ENCODE measurements around the gene CCT6B. TPM values are rescaled to one million over a fixed set of nuclear protein-coding genes. Genes with fewer than 3 reads are reported as not detected.
A peak's percentile ranks its signal among the peaks of the same experiment; 100 is the strongest.

CCT6B gene
- total RNA-seq, 2 experiments from 2014 or later, result 0.83 to 1.1 TPM

DNA sequence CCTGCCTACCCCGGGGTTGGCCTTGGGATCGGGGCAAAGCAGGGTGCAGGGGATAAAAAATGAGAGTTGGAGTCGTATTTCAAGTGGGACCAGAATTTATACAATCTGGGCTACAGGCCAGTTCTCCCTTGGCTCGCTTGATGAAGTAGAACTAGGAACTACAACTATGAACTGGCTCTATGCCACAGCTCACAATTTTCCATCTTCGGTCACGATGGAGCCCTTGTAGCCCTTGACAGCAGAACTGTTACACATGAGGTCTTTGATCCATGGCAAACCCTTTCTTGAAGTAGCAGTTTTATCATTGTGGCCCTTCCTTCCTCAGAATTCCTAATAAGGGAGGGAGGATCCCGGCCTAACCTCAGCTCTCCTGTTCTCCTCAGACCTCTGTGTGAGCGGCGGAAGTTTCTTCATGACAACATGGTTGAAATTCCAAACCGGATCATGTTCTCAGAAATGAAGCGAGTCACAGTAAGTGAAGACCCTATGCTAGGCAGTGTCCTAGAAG, 36.1 kb upstream of the CCT6B start:
- ATAC-seq, result no peak
- peaks cover 19% of the 10 kb centered on the region for H3K4me1 Mint-ChIP-seq (ENCODE audit: low read depth)
- H3K4me3 Mint-ChIP-seq, result no peak overlapping the region
- ChIA-PET POLR2A (interaction anchor here (1.0 to 1.1 kb wide), 3 partner anchors 16 to 123 kb away, joined by 3 to 7 read pairs (median 4); partner anchors contain the start of genes FNDC8 and RAD51D), CTCF (interaction anchor here (0.9 to 6.0 kb wide), 9 partner anchors 8 to 122 kb away, joined by 3 to 118 read pairs (median 8); partner anchors contain the start of genes FNDC8, RAD51D and RFFL)
- no peaks in the 10 kb centered on the region for H3K27me3 Mint-ChIP-seq (ENCODE audit: low read depth)
- no peak for DNase-seq
- peaks cover 43% of the 10 kb centered on the region for H3K36me3 Mint-ChIP-seq (ENCODE audit: low read depth)
- no peaks in the 10 kb centered on the region for H3K9me3 Mint-ChIP-seq (ENCODE audit: insufficient read depth)
- H3K27ac Mint-ChIP-seq, result no peak overlapping the region

DNA sequence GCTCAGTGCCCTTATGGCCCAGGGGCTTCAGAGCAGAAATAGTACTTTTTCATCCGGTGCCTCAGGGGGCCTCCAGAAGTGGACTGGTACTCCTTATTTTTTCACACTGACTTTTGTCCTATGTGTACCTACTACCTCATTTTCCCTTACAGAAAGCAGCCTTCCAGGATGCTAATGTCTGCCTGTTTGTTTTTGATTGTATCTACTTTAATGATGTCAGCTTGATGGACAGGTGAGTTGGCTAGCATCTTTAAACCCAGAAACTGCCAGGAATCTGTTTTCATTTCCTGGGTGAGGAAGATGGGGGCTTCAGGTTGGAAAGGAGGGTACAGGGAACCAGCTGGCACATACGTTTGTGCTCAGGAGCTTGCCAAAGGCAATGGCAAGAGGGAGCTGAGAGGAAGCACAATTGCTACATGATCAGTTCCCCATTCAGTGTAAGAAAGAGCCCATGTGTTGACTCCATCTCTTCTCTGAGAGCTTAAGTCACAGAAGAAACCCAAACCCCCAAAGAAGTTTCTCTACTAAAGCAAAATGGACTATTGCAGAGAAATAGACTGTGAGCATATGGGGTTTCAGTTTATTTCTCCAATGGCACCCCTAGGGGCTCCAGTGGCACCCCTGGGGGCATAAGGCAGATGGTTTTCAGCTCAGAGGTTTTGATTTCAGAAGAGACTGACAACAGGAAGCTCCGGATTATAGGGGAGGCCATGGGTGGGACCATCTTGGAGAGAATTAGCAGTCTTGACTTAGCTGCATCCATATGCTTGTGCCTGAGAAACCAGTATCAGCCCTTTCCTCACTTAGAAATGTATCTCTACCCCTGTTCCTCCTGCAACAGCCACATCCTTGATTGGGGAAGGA, 35.4 kb upstream of the CCT6B start:
- Mint-ChIP-seq H3K4me3 (no peak overlapping the region), H3K36me3 (ENCODE audit: low read depth) (peaks cover 40% of the 10 kb centered on the region), H3K27ac (no peak overlapping the region), H3K9me3 (ENCODE audit: insufficient read depth) (no peaks in the 10 kb centered on the region), H3K4me1 (ENCODE audit: low read depth) (peaks cover 26% of the 10 kb centered on the region), H3K27me3 (ENCODE audit: low read depth) (no peaks in the 10 kb centered on the region)
- ATAC-seq (no peak), DNase-seq (no peak)
- CTCF ChIA-PET, result interaction anchor here (0.9 to 6.0 kb wide), 8 partner anchors 9 to 123 kb away, joined by 3 to 118 read pairs (median 8); partner anchors contain the start of genes FNDC8, RAD51D and RFFL
- POLR2A ChIA-PET, result interaction anchor here (0.5 to 1.1 kb wide), 4 partner anchors 15 to 813 kb away, joined by 3 to 7 read pairs (median 4); partner anchors contain the start of genes FNDC8, RAD51D and TAF15

DNA sequence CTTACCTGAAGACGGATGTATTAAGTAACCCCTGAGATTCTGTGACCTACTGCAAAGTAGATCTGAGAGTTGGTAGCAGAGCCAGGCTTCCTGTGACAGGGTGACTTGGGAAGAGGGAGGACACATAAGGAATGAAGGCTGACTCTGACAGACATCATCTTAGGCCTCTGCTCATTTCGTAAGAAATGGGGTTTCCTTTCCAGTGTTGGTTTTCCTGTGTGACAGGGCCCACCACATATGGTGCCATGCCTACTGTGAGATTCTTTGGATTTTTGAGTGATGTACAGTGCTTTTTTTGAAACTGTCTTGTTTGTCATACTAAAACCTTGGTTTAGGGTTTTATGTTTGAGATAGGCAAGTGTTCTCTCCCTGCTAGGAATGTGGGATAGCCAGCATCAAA, 31.8 kb upstream of the CCT6B start:
- ChIA-PET CTCF (interaction anchor here (0.6 to 5.9 kb wide), 5 partner anchors 12 to 127 kb away, joined by 3 to 27 read pairs (median 15); partner anchors contain the start of genes LIG3 and RAD51D), POLR2A (no interaction called here)
- Mint-ChIP-seq H3K9me3 (ENCODE audit: insufficient read depth) (no peaks in the 10 kb centered on the region), H3K27ac (peak overlapping the region; percentile 18), H3K36me3 (ENCODE audit: low read depth) (peaks cover 48% of the 10 kb centered on the region), H3K27me3 (ENCODE audit: low read depth) (no peaks in the 10 kb centered on the region), H3K4me3 (no peak overlapping the region), H3K4me1 (ENCODE audit: low read depth) (peaks cover 37% of the 10 kb centered on the region)
- ATAC-seq (no peak), DNase-seq (no peak)

DNA sequence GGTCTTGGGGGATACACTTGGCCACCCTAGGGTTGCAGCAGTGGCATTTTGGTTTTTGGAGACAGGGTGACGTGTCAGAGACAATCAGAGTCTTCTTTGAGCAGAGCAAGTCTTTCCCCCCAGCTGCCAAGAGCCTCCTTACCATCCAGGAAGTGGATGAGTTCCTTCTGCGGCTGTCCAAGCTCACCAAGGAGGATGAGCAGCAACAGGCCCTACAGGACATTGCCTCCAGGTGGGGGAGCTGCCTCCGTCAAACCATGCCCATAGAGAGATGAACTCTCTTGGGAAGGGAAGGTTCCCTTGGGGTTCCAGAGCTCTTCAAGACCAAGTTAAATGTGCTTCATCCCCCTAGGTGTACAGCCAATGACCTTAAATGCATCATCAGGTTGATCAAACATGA, 30.3 kb upstream of the CCT6B start:
- CTCF ChIA-PET, result interaction anchor here (1.3 to 5.9 kb wide), 7 partner anchors 10 to 149 kb away, joined by 3 to 27 read pairs (median 10); partner anchors contain the start of genes LIG3, RAD51D and RFFL
- H3K9me3 Mint-ChIP-seq (ENCODE audit: insufficient read depth), result no peaks in the 10 kb centered on the region
- H3K27ac Mint-ChIP-seq, result peak overlapping the region; percentile 72
- peaks cover 45% of the 10 kb centered on the region for H3K36me3 Mint-ChIP-seq (ENCODE audit: low read depth)
- H3K4me3 Mint-ChIP-seq, result no peak overlapping the region
- DNase-seq (no peak), ATAC-seq (no peak)
- H3K27me3 Mint-ChIP-seq (ENCODE audit: low read depth), result no peaks in the 10 kb centered on the region
- H3K4me1 Mint-ChIP-seq (ENCODE audit: low read depth), result peaks cover 36% of the 10 kb centered on the region
- POLR2A ChIA-PET, result interaction anchor here (0.9 to 1.7 kb wide), 6 partner anchors 17 to 127 kb away, joined by 3 to 6 read pairs (median 3); no protein-coding TSS in a partner anchor

DNA sequence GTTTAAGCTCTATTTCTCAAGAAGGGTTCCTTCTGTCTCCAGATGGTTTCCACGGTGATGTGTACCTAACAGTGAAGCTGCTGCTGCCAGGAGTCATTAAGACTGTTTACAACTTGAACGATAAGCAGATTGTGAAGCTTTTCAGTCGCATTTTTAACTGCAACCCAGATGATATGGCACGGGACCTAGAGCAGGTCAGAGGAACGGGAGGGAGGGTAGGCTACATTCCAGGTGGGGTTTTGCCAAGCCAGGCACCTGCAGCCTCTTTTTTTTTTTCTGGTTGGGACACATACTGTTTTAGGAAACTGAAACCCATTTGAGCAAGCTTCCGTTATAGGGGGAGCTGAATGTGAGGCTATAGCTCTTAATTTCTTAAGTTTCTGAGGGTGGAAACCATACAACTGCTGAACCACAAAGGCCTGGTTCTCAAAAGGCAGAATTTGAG, 29.7 kb upstream of the CCT6B start:
- H3K4me3 Mint-ChIP-seq, result no peak overlapping the region
- DNase-seq (no peak), ATAC-seq (no peak)
- H3K4me1 Mint-ChIP-seq (ENCODE audit: low read depth), result peaks cover 36% of the 10 kb centered on the region
- peak overlapping the region; percentile 72 for H3K27ac Mint-ChIP-seq
- no peaks in the 10 kb centered on the region for H3K9me3 Mint-ChIP-seq (ENCODE audit: insufficient read depth)
- H3K27me3 Mint-ChIP-seq (ENCODE audit: low read depth), result no peaks in the 10 kb centered on the region
- POLR2A ChIA-PET, result interaction anchor here (0.6 to 1.7 kb wide), 7 partner anchors 10 to 173 kb away, joined by 3 to 6 read pairs (median 3); no protein-coding TSS in a partner anchor
- CTCF ChIA-PET, result interaction anchor here (0.8 to 5.9 kb wide), 7 partner anchors 9 to 137 kb away, joined by 3 to 27 read pairs (median 10); partner anchors contain the start of genes LIG3, RAD51D and RFFL
- peaks cover 50% of the 10 kb centered on the region for H3K36me3 Mint-ChIP-seq (ENCODE audit: low read depth)

DNA sequence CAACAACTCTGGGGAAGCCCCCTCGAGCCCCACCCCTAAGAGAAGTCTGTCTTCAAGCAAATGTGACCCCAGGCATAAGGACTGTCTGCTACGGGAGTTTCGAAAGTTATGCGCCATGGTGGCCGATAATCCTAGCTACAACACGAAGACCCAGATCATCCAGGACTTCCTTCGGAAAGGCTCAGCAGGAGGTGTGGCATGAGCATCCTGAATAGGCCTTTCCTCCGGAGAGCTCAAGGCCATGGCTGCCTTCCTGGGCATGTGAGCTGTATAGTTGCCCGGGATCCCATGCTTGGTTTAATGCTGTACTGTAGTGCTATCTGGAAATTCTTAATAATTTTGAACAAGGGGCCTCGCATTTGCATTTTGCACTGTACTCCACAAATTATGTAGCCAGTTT, 28.2 kb upstream of the CCT6B start:
- no peaks in the 10 kb centered on the region for H3K9me3 Mint-ChIP-seq (ENCODE audit: insufficient read depth)
- no peaks in the 10 kb centered on the region for H3K27me3 Mint-ChIP-seq (ENCODE audit: low read depth)
- no peak for ATAC-seq
- H3K36me3 Mint-ChIP-seq (ENCODE audit: low read depth), result peaks cover 56% of the 10 kb centered on the region
- no peak for DNase-seq
- peaks cover 36% of the 10 kb centered on the region for H3K4me1 Mint-ChIP-seq (ENCODE audit: low read depth)
- POLR2A ChIA-PET, result interaction anchor here (0.8 to 1.0 kb wide), 2 partner anchors 96 to 108 kb away, joined by 3 read pairs; no protein-coding TSS in a partner anchor
- H3K27ac Mint-ChIP-seq, result no peak overlapping the region
- no peak overlapping the region for H3K4me3 Mint-ChIP-seq
- CTCF ChIA-PET, result interaction anchor here (1.2 to 1.7 kb wide), 3 partner anchors 9 to 129 kb away, joined by 4 read pairs; no protein-coding TSS in a partner anchor

DNA sequence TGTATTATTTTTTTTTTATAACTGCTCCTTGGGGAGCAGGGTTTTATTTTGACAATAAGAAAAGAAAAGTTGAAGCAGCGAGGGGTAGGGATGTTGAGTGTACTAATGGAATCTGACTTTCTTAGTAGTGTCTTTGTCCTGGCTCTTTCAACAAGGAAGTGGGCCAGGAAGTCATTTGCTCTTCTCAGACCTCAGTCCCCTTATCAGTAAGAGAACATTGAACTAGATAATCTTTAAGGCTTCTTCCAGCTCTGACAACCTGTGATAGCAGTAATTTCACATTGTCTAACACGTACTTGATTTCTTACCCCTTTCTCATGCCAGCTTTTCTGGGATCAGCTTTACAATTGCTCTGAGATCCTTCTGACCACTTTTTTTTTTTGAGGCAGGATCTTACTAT, 27.4 kb upstream of the CCT6B start:
- DNase-seq (no peak), ATAC-seq (no peak)
- Mint-ChIP-seq H3K27me3 (ENCODE audit: low read depth) (no peaks in the 10 kb centered on the region), H3K4me1 (ENCODE audit: low read depth) (peaks cover 37% of the 10 kb centered on the region), H3K27ac (peak overlapping the region; percentile 20), H3K9me3 (ENCODE audit: insufficient read depth) (no peaks in the 10 kb centered on the region), H3K36me3 (ENCODE audit: low read depth) (peaks cover 57% of the 10 kb centered on the region), H3K4me3 (no peak overlapping the region)
- CTCF ChIA-PET, result interaction anchor here (1.4 to 1.6 kb wide), 2 partner anchors 101 to 130 kb away, joined by 3 to 4 read pairs; no protein-coding TSS in a partner anchor
- POLR2A ChIA-PET, result interaction anchor here (0.7 to 1.0 kb wide), 2 partner anchors 96 to 218 kb away, joined by 3 to 4 read pairs; no protein-coding TSS in a partner anchor

DNA sequence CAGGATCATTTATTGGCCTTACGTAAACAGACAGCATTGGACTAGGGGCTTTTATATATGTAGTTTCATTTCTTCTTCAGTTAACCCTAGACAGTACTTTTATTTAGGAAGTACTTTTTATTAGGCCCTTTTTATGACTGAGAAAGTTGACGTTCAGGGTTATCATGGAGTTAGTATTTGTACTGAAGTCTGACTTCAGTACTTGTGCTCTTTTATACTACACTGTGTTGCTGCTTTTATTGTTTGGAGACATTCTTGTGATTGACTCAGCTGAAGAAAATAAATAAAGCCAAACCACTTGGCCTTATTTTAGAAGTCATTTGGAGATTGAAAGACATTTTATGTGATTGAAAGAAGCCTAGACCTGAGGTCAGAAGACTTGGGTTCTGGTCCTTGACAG, 26.0 kb upstream of the CCT6B start:
- ATAC-seq, result no peak
- POLR2A ChIA-PET, result no interaction called here
- Mint-ChIP-seq H3K27ac (no peak overlapping the region), H3K27me3 (ENCODE audit: low read depth) (no peaks in the 10 kb centered on the region), H3K4me3 (no peak overlapping the region), H3K4me1 (ENCODE audit: low read depth) (peaks cover 32% of the 10 kb centered on the region), H3K9me3 (ENCODE audit: insufficient read depth) (no peaks in the 10 kb centered on the region), H3K36me3 (ENCODE audit: low read depth) (peaks cover 52% of the 10 kb centered on the region)
- no peak for DNase-seq
- CTCF ChIA-PET, result interaction anchor here (1.0 to 1.4 kb wide), 2 partner anchors 103 to 567 kb away, joined by 3 read pairs; no protein-coding TSS in a partner anchor

DNA sequence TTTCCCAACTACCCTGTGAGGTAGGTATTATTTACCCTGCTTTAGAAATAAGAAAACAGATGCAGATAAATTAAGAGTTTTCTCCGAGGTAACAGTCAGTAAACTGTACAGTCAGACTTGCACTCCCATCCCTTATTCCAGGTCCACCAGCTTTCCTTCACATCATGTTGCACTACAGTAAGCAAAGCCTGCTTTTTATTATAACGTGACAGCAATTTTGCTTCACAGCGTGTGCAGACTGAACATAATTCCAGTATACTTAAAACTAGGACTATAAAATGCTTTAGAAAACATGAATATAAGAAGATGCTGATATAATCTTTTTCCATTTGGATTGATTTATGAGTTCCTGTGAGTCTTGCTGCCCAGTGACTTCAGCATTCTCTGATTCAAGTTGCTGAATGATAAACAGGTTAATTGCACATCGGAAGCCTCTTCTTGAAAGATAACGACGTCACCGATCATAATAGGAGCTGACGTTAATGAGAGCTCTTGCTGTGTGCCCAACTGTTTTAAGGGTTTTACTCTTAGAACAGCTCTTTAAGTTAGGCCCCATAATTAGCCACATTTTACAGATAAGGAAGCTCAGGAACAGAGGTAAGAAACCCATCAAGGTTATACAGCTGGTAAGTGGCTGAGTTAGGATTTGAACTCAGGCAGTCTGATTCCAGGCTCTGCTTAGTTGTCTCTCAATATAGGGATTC, 20.4 kb upstream of the CCT6B start:
- Mint-ChIP-seq H3K27me3 (ENCODE audit: low read depth) (no peaks in the 10 kb centered on the region), H3K36me3 (ENCODE audit: low read depth) (peaks cover 27% of the 10 kb centered on the region), H3K9me3 (ENCODE audit: insufficient read depth) (no peaks in the 10 kb centered on the region), H3K4me1 (ENCODE audit: low read depth) (peaks cover 32% of the 10 kb centered on the region), H3K27ac (peak overlapping the region; percentile 85), H3K4me3 (peak overlapping the region; percentile 79)
- ATAC-seq (no peak), DNase-seq (no peak)
- ChIA-PET POLR2A (interaction anchor here (0.5 to 3.4 kb wide), 11 partner anchors 9 to 137 kb away, joined by 3 to 23 read pairs (median 4); partner anchors contain the start of genes CCT6B, RFFL and ZNF830), CTCF (interaction anchor here (0.6 to 5.5 kb wide), 15 partner anchors 11 to 954 kb away, joined by 3 to 30 read pairs (median 4); partner anchors contain the start of genes FNDC8, NLE1, RAD51D and RFFL)

DNA sequence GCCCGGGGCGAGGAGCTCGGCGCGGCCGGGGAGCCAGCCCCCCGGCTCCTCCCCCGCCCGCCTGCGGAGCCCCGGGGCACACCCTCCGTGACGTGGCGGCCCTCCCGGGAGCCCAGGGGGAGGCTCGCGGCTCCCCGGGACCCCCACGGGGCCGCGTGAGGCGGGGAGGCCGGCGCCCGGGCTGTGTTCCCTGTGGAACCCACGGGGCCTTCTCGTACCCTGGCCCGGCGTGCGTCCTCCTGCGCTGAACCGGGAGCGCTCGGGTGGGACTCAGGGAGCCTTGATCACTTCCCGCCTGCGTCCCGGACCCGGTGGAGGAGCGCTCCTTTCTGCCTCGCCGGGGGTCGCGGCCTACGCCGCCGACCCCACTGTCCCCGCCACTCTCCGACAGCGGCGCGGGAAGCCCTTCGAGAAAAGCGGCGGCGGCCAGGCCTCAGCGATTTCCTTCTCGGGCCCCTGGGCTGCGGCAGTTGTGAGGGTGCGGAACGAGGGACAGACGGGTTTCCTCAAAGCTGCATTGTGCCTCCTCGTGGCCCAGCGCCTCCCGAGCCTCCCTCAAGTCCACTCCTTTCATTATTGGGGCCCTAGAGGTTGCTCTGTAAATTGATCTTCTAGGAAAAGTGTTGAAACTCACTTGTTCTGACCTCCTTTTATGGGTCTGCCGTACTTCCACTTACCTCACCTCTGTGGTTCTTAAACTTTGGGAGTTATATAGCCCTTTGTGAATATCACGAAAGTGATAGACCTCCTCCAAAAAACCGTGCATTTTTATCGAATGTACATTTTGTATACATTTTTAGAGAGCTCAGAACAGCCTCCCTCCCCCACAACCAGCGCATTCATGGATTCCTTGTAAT, 19.6 kb upstream of the CCT6B start:
- CTCF ChIA-PET, result interaction anchor here (0.6 to 5.5 kb wide), 16 partner anchors 12 to 954 kb away, joined by 3 to 30 read pairs (median 4); partner anchors contain the start of genes FNDC8, NLE1, RAD51D and RFFL

More for the DNA sequence above, 19.6 kb upstream of the CCT6B start:
- POLR2A ChIA-PET, result interaction anchor here (0.5 to 3.4 kb wide), 13 partner anchors 10 to 278 kb away, joined by 3 to 23 read pairs (median 4); partner anchors contain the start of genes CCT6B, RFFL and ZNF830
- no peaks in the 10 kb centered on the region for H3K9me3 Mint-ChIP-seq (ENCODE audit: insufficient read depth)
- H3K36me3 Mint-ChIP-seq (ENCODE audit: low read depth), result peaks cover 19% of the 10 kb centered on the region
- H3K4me1 Mint-ChIP-seq (ENCODE audit: low read depth), result peaks cover 32% of the 10 kb centered on the region
- ATAC-seq (peak; percentile 89), DNase-seq (peak; percentile 85)
- H3K27ac Mint-ChIP-seq, result peak overlapping the region; percentile 85
- H3K27me3 Mint-ChIP-seq (ENCODE audit: low read depth), result no peaks in the 10 kb centered on the region
- H3K4me3 Mint-ChIP-seq, result peak overlapping the region; percentile 79
